Fibroblast of pulmonary artery (primary cell): ENCODE results near the gene IGFBP4.

Experiments
- DNase-seq: peaks from one replicate; pipeline ENCODE4 v3.0.0-alpha.2; 2010; ENCODE audit warnings: low read depth
- H3K4me3 ChIP-seq: replicated peaks from 2 replicates; pipeline ENCODE4 v1.5.1; 2011; ENCODE audit warnings: low read depth, mild to moderate bottlenecking, control low read depth, low read length, moderate library complexity
- TF ChIP-seq, protein P1 (sequence below): IDR thresholded peaks from 2 replicates; pipeline ENCODE4 v1.5.1; 2011; ENCODE audit warnings: mild to moderate bottlenecking, control low read depth, low read length, inconsistent platforms; ENCODE audit errors: missing control alignments

Gene IGFBP4

DNA sequence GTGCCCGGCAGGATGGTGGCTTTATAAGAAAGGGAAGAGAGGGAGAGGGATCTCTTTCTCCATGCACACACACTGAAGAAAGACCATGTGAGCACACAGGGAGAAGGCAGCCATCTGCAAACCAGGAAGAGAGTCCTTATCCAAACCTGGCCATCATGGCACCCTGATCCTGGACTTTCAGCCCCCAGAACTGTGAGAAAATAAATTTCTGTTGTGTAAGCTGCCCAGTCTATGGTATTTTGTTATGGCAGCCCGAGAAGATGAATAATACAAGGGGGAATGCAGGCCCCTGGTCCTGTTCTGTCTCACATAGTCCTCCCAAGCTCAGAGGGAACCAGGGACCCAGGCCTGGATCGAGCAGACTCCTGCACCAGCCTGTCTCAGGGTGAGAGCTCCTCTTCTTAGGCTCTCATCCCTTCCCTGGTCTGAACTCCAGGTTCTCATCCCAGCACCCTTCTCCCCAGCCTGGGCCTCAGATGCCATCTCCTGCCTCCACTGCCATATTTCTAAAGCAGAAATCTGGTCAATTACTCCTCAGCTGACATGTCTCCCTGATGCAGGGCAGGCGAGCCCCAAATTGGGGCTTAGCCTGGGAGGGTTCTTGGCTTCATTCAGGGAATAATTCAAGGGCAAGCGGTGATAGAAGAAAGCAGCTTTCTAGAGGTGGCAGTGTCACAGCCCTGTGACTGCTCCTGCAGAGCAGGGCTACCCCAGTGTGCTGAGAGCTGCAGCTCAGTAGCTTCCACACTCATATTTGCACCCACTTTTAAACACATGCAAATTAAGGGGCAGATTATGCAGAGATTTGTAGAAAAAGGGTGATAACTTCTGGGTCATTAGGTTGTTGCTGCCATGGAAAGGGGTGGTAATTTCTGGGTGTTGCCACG, 28.8 kb downstream of the IGFBP4 start:
- H3K4me3 ChIP-seq, result no peak overlapping the region
- no peak for DNase-seq

DNA sequence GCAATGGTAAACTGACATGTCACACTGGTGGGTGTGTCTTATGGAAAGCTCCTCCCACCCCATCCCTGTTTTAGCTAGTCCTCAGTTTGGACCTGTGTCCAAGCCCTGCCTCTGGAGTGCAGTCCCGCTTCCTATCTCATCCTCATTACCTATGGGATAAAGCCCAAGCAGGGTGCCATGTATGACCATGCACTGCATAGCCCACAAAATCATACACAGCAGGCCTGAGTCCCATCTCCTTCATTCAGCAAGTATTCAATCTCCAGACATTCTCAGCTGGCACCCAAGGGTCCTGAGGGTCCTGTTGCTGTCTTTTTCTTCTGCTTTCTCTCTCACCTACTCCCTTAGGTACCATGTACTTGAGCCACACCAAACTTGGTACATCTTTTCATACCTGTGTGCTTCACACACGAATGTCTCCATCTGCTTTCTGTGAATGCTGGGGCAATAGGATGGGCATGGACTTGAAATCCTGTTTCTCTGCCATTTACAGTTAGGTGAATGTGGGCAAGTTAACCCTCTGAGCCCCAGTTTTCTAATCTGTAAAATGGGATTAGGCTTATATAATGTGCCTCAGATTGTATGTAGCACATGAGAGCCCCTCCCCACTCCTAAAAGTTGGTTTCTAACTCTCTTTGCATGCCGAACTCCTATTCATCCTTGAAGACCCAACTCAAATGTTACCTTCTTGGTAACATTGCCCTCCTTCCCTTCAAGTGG, 29.6 kb downstream of the IGFBP4 start:
- DNase-seq, result no peak
- TF ChIP-seq, protein P1, sequence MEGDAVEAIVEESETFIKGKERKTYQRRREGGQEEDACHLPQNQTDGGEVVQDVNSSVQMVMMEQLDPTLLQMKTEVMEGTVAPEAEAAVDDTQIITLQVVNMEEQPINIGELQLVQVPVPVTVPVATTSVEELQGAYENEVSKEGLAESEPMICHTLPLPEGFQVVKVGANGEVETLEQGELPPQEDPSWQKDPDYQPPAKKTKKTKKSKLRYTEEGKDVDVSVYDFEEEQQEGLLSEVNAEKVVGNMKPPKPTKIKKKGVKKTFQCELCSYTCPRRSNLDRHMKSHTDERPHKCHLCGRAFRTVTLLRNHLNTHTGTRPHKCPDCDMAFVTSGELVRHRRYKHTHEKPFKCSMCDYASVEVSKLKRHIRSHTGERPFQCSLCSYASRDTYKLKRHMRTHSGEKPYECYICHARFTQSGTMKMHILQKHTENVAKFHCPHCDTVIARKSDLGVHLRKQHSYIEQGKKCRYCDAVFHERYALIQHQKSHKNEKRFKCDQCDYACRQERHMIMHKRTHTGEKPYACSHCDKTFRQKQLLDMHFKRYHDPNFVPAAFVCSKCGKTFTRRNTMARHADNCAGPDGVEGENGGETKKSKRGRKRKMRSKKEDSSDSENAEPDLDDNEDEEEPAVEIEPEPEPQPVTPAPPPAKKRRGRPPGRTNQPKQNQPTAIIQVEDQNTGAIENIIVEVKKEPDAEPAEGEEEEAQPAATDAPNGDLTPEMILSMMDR, result no peak

More for the DNA sequence above, 28.8 kb downstream of the IGFBP4 start:
- TF ChIP-seq, protein P1, result no peak

DNA sequence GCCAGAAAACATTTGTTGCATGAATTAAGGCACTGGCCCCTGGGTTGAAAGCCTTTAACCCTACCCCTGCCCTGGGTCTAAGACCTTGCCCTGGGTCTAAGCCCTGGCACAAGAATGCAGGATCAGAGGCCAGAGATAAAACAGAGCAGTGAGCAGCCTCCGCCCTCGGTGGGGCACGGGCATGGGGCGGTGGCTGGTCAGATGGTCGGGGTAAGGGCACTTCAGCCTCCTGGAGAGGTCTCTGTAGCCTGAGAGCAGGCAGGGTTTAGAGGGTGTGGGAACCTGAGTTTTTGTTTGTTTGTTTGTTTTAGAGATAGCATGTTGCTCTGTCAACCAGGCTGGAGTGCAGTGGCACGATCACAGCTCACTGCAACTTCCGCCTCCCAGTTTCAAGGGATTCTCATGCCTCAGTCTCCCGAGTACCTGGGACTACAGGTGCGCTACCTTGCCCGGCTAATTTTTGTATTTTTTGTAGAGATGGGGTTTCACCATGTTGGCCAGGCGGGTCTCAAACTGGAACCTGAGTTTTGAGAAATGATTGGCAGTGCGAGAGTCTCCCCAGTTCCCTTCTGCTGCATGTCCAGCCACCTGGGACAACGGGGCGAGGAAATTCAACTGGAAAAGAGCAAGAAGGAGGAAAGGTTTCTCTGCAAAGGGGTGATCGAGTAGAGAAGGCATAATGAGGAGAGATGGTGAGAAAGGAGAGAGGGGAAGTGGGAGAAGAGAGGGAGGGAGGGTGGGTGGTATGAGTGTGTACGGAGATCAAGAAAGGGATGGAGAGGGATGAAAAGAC, 30.5 kb downstream of the IGFBP4 start:
- TF ChIP-seq, protein P1, result no peak
- no peak for DNase-seq

More for the DNA sequence above, 29.6 kb downstream of the IGFBP4 start:
- no peak overlapping the region for H3K4me3 ChIP-seq

DNA sequence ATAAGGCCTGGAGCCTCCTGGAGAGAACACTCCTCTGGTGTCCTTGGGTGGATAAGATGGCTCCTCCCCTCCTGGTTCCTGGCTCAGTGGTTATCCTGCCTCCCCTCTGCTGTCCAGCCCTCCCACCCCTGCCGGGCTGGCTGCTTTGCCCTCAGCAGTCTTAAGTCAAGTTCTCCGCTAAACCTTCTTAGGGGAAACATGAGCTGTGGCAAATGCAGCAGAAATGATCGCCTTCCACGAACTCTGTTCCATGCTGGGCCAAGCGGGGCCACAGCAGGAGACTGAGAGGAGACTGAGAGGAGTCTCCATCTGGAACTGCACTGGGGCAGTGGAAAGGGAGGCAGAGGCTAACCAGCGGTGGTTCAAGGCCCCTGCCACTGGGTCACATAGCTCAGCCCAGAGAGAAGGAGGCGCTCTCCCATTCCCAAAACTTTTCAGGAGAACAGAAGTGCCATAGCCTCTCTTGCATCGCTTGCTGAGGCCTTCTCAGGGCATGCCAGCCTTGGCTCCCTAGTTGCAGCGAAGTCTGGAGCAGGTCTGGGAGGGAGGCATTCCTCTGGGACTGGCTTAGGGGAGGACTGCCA, 31.3 kb downstream of the IGFBP4 start:
- TF ChIP-seq, protein P1, result no peak
- no peak for DNase-seq
- H3K4me3 ChIP-seq, result no peak overlapping the region

More for the DNA sequence above, 30.5 kb downstream of the IGFBP4 start:
- H3K4me3 ChIP-seq, result no peak overlapping the region

DNA sequence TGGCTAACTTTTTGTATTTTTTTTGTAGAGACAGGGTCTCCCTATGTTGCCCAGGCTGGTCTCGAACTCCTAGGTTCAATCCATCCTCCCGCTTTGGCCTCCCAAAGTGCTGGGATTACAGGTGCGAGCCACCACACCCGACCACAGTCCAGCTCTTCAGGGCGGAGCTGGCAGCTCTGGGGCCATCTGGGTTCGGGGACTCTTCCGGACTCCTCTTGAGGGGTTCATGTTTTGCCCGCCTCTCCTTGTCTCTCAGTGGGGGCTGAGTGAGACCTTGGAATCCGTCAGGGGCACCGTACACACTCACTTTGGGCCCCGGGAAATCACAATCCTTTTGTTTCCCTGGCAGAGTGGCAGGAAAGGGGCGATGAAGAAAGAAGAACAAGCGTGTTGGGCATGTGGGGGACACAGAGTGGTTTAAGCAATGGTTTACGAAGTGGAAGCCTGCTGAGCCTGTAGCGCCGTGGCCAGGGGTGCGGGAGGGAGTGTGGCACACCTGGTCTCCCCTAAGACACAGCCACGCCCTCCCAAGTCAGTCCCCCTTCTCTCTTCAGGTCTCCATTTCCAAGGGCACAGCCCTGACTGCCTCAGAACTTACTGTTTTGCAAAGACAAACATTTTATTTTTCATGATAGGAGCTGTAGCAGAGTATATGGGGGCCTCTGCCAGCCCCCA, 32.1 kb downstream of the IGFBP4 start:
- no peak overlapping the region for H3K4me3 ChIP-seq
- TF ChIP-seq, protein P1, result no peak
- DNase-seq, result no peak

DNA sequence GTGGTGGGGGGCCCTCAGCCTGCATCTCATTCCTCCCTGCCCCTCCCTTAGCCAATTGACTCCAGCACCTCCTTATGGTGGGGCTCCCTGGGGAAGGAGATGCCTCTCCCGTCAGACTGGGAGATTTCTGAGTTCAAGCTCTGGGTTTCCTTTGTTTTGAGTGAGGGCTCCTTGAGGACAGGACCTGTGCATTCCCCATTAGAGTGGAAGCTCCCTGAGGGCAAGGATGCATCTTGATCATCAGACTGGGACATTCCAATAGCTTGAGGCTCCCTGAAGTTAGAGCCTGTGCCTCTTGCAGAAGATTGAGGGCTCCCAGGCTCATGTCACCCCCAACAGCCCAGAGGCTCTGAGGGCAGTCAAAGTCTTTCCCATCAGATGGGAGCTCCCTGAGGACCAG, 34.5 kb downstream of the IGFBP4 start:
- H3K4me3 ChIP-seq, result no peak overlapping the region
- TF ChIP-seq, protein P1, result no peak
- DNase-seq, result no peak
